ENCODE measurements around the gene PEX16. TPM values are rescaled to one million over a fixed set of nuclear protein-coding genes. Genes with fewer than 3 reads are reported as not detected.

Gene PEX16
- total and polyA plus RNA-seq, 5 donors from 2014 or later: 52.6 to 64.1 (median 61.4) TPM

DNA sequence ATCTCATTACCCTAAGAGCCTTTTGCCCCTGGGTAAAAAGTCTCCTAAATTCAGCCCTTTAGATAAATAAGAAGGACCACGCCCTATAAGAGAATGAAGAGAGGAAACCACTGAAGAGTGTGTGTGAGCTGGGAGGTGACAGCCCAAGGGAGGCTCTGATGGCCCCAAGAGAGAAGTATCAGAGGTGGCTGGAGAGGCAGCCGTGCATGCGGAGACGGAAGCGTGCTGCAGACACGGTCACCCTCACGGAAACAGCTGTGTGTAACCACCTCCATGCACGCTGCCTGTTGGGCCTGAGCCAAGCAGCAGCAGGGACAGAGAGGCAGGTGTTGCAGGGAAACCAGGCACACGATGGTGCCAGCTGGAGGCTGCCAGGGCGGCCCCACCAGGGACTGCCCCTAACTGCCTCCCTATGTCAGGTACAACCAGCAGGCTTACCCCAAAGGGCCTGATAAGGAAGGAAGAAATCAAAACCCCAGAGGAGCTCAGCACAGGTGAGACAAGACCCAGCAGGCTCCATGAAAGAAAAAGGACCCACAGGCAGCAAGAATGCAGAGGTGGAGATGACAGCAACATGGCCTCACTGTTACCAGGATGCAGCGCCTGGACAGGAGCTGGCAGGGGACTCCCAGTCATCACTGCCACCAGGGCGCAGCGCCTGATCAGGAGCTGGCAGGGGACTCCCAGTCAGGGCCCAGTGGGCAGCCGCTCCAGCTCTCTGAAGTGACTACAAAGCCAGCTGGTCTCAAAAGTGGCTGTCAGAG is 12.5 kb upstream of the PEX16 start:
- H3K4me3 ChIP-seq (ENCODE audit: low read depth, low read length): peak overlapping the region; percentile 41
- Mint-ChIP-seq H3K27ac (peak overlapping the region; percentile 87 to 97 (median 97)), H3K36me3 (peaks cover 16% of the 10 kb centered on the region), H3K4me3 (peak overlapping the region; percentile 54 to 87 (median 72)), H3K4me1 (peaks cover 6 to 44% (median 20%) of the 10 kb centered on the region in 4 donors), H3K27me3 (no peaks in the 10 kb centered on the region), H3K9me3 (no peaks in the 10 kb centered on the region)
- H3K9me3 ChIP-seq (ENCODE audit: control insufficient read depth in 2 of 2, low read length in 2 of 2): no peaks in the 10 kb centered on the region
- H3K27me3 ChIP-seq (ENCODE audit: control insufficient read depth, insufficient read depth, low read length): no peaks in the 10 kb centered on the region
- H3K27ac ChIP-seq (ENCODE audit: insufficient read depth, low read length, poor library complexity, severe bottlenecking): peak overlapping the region; percentile 70
- H3K36me3 ChIP-seq (ENCODE audit: control insufficient read depth, insufficient read depth, low read length): peaks cover 23% of the 10 kb centered on the region
- ATAC-seq (ENCODE audit: low read depth in 2 of 2) (peak; percentile 71 to 75), DNase-seq (peak in 2 of 3 donors; percentile 42 to 84)
- peaks cover 36% of the 10 kb centered on the region for H3K4me1 ChIP-seq (ENCODE audit: control insufficient read depth, insufficient read depth, low read length, poor library complexity, severe bottlenecking)

DNA sequence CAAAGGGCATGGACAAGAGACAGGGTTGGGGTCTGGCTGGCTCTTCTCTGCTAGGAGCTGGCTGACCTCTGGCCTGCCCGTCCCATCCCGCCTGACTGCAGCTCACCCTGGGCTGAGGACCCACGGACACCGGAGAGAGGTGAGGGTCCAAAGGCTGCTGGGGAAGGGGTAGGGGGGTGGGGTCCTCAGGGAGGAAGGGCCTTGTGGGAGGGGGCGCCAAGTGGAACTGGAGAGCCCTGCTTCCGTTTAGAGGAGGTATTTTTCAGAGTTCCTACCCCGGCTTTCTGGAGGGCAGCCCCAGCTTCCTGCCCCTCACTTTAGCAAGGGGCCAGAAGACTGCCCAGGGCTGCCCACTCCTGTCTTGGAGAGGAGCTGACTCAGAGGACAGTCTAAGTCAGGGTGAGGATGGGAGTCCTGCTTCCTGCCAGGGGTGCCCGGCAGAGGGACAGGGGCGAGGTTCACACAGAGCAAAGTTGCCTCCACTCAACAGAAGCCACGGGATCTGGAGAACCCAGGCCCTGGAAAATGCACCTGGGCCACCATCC is 11.9 kb upstream of the PEX16 start:
- Mint-ChIP-seq H3K36me3 (peaks cover 14% of the 10 kb centered on the region), H3K4me3 (peak overlapping the region; percentile 52 to 87 (median 72)), H3K4me1 (peaks cover 6 to 49% (median 21%) of the 10 kb centered on the region in 4 donors), H3K9me3 (no peaks in the 10 kb centered on the region), H3K27me3 (peaks cover 4% of the 10 kb centered on the region), H3K27ac (peak overlapping the region; percentile 87 to 97 (median 97))
- Histone ChIP-seq H3K36me3 (ENCODE audit: control insufficient read depth, insufficient read depth, low read length) (peaks cover 16% of the 10 kb centered on the region), H3K27me3 (ENCODE audit: control insufficient read depth, insufficient read depth, low read length) (no peaks in the 10 kb centered on the region), H3K9me3 (ENCODE audit: control insufficient read depth in 2 of 2, low read length in 2 of 2) (no peaks in the 10 kb centered on the region), H3K27ac (ENCODE audit: insufficient read depth, low read length, poor library complexity, severe bottlenecking) (peak overlapping the region; percentile 70), H3K4me1 (ENCODE audit: control insufficient read depth, insufficient read depth, low read length, poor library complexity, severe bottlenecking) (peaks cover 36% of the 10 kb centered on the region), H3K4me3 (ENCODE audit: low read depth, low read length) (peak overlapping the region; percentile 41)
- ATAC-seq (ENCODE audit: low read depth in 2 of 2): peak in 1 of 2 donors; percentile 13
- DNase-seq: no peak

DNA sequence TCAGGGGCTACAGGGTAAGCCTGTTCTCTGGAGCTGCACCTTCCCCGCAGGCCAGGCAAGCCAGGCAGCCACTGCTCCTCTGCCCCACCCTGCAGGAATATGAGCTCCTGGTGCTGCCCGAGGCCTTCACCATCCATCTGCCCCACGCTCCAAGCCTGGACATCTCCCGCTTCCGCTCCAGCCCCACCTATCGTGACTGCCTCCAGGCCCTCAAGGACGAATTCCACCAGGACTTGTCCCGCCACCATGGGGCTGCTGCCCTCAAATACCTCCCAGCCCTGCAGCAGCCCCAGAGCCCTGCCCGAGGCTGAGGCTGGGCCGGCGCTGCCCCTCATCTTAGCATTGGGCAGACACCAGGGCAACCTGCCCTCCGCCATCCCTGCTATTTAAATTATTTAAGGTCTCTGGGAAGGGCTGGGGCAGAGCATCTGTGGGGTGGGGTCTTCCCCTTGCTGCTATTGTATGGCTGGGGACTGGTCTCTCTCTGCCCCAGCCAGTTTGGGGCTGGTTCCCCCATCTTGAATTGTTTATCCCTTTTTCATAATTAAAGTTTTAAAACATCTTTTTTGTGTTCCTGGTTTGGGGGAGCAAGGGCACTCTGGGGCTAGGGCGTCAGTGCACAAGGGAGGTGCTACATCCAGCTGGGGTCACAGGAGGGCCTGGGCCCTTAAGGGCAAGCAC is 11.0 kb upstream of the PEX16 start:
- Mint-ChIP-seq H3K36me3 (peaks cover 15% of the 10 kb centered on the region), H3K4me3 (peak overlapping the region in 3 of 4 donors; percentile 35 to 58 (median 38)), H3K27me3 (peaks cover 11% of the 10 kb centered on the region), H3K4me1 (peaks cover 6 to 55% (median 25%) of the 10 kb centered on the region in 4 donors), H3K27ac (peak overlapping the region; percentile 20 to 85 (median 77)), H3K9me3 (no peaks in the 10 kb centered on the region)
- H3K27ac ChIP-seq (ENCODE audit: insufficient read depth, low read length, poor library complexity, severe bottlenecking): peak overlapping the region; percentile 70
- H3K4me1 ChIP-seq (ENCODE audit: control insufficient read depth, insufficient read depth, low read length, poor library complexity, severe bottlenecking): peaks cover 36% of the 10 kb centered on the region
- H3K36me3 ChIP-seq (ENCODE audit: control insufficient read depth, insufficient read depth, low read length): peaks cover 7% of the 10 kb centered on the region
- no peaks in the 10 kb centered on the region for H3K9me3 ChIP-seq (ENCODE audit: control insufficient read depth in 2 of 2, low read length in 2 of 2)
- ATAC-seq (ENCODE audit: low read depth in 2 of 2) (no peak), DNase-seq (no peak)
- no peaks in the 10 kb centered on the region for H3K27me3 ChIP-seq (ENCODE audit: control insufficient read depth, insufficient read depth, low read length)
- H3K4me3 ChIP-seq (ENCODE audit: low read depth, low read length): no peak overlapping the region

DNA sequence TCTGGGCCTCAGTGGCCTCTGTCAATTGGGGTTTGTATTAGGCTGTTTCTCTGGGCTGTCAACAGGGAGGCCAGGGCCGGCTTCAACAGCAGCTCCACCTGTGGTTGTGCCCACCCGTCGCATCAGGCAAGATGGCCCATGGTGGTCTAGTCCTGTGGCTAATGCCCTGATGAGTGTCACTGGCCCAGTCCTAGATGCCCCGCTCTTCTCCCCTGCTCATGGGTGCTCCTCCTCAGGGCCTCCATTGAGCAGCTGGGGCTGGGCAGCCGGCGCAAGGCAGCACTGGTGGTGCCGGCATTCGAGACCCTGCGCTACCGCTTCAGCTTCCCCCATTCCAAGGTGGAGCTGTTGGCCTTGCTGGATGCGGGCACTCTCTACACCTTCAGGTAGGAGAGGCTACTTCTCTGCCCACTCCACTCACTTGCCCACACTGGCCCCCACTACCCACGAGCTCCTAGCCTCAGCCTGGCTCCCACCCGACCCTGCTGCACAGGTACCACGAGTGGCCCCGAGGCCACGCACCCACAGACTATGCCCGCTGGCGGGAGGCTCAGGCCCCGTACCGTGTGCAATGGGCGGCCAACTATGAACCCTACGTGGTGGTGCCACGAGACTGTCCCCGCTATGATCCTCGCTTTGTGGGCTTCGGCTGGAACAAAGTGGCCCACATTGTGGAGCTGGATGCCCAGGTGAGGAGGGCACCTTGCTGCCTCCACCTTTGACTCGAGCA is 10.2 kb upstream of the PEX16 start:
- Mint-ChIP-seq H3K36me3 (peaks cover 14% of the 10 kb centered on the region), H3K4me1 (peaks cover 6 to 60% (median 25%) of the 10 kb centered on the region in 4 donors), H3K27me3 (peaks cover 15% of the 10 kb centered on the region), H3K4me3 (peak overlapping the region in 2 of 4 donors; percentile 11 to 38), H3K27ac (peak overlapping the region in 1 of 3 donors; percentile 52), H3K9me3 (no peaks in the 10 kb centered on the region)
- no peak overlapping the region for H3K4me3 ChIP-seq (ENCODE audit: low read depth, low read length)
- H3K36me3 ChIP-seq (ENCODE audit: control insufficient read depth, insufficient read depth, low read length): peaks cover under 1% of the 10 kb centered on the region
- peaks cover 42% of the 10 kb centered on the region for H3K4me1 ChIP-seq (ENCODE audit: control insufficient read depth, insufficient read depth, low read length, poor library complexity, severe bottlenecking)
- H3K27me3 ChIP-seq (ENCODE audit: control insufficient read depth, insufficient read depth, low read length): no peaks in the 10 kb centered on the region
- DNase-seq (no peak), ATAC-seq (ENCODE audit: low read depth in 2 of 2) (no peak)
- no peaks in the 10 kb centered on the region for H3K9me3 ChIP-seq (ENCODE audit: control insufficient read depth in 2 of 2, low read length in 2 of 2)
- no peak overlapping the region for H3K27ac ChIP-seq (ENCODE audit: insufficient read depth, low read length, poor library complexity, severe bottlenecking)

DNA sequence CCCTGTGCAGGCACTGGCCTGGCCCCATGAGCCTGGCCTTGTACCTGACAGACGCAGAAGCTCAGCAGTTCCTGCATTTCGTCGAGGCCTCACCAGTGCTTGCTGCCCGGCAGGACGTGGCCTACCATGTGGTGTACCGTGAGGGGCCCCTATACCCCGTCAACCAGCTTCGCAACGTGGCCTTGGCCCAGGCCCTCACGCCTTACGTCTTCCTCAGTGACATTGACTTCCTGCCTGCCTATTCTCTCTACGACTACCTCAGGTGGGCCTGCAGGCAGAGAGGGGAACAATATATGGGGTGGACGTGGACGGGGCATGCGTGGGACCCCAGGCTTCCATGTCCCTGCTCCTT is 9.6 kb upstream of the PEX16 start:
- Mint-ChIP-seq H3K4me3 (peak overlapping the region in 1 of 4 donors; percentile 11), H3K27me3 (peaks cover 15% of the 10 kb centered on the region), H3K9me3 (no peaks in the 10 kb centered on the region), H3K36me3 (peaks cover 9% of the 10 kb centered on the region), H3K4me1 (peaks cover 6 to 60% (median 25%) of the 10 kb centered on the region in 4 donors), H3K27ac (no peak overlapping the region)
- Histone ChIP-seq H3K4me3 (ENCODE audit: low read depth, low read length) (no peak overlapping the region), H3K36me3 (ENCODE audit: control insufficient read depth, insufficient read depth, low read length) (no peaks in the 10 kb centered on the region), H3K27ac (ENCODE audit: insufficient read depth, low read length, poor library complexity, severe bottlenecking) (no peak overlapping the region), H3K27me3 (ENCODE audit: control insufficient read depth, insufficient read depth, low read length) (no peaks in the 10 kb centered on the region), H3K9me3 (ENCODE audit: control insufficient read depth in 2 of 2, low read length in 2 of 2) (no peaks in the 10 kb centered on the region), H3K4me1 (ENCODE audit: control insufficient read depth, insufficient read depth, low read length, poor library complexity, severe bottlenecking) (peaks cover 47% of the 10 kb centered on the region)
- ATAC-seq (ENCODE audit: low read depth in 2 of 2) (no peak), DNase-seq (no peak)

DNA sequence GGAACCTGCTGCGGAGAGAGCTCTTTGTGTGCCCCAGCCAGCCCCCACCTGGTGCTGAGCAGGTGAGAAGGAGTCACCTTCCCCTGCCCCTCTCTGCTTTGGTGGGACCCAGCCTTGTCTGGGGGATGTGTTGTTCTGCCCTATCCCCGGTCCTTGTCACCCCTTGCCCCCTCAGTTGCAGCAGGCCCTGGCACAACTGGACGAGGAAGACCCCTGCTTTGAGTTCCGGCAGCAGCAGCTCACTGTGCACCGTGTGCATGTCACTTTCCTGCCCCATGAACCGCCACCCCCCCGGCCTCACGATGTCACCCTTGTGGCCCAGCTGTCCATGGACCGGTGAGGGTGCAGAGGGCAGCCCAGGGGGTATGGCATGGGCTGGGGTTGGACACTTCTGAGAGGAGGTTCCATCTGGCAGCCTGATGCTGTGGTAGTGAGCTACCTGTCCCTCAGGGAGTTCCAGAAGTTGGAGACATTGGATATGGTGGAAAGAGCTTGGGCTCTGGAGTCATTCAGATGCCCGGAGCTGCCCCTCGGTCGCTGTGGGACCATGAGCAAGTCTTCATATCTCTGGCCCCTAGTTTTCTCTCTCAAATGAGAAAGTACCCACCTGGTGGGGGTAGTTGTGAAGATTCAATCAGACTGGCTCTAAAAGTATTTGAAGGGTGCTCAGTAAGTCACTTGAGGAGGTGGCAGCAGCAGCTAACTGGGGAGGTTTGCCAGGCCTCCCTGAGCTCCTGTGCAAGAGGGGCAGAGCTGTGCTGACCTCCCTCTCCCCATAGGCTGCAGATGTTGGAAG is 9.1 kb upstream of the PEX16 start:
- no peaks in the 10 kb centered on the region for H3K36me3 ChIP-seq (ENCODE audit: control insufficient read depth, insufficient read depth, low read length)
- H3K27me3 ChIP-seq (ENCODE audit: control insufficient read depth, insufficient read depth, low read length): no peaks in the 10 kb centered on the region
- Mint-ChIP-seq H3K9me3 (no peaks in the 10 kb centered on the region), H3K4me3 (peak overlapping the region in 1 of 4 donors; percentile 11), H3K27ac (no peak overlapping the region), H3K36me3 (peaks cover 8% of the 10 kb centered on the region), H3K4me1 (peaks cover 6 to 56% (median 24%) of the 10 kb centered on the region in 4 donors), H3K27me3 (peaks cover 15% of the 10 kb centered on the region)
- H3K9me3 ChIP-seq (ENCODE audit: control insufficient read depth in 2 of 2, low read length in 2 of 2): no peaks in the 10 kb centered on the region
- DNase-seq: no peak
- no peak overlapping the region for H3K27ac ChIP-seq (ENCODE audit: insufficient read depth, low read length, poor library complexity, severe bottlenecking)
- no peak for ATAC-seq (ENCODE audit: low read depth in 2 of 2)
- no peak overlapping the region for H3K4me3 ChIP-seq (ENCODE audit: low read depth, low read length)
- peaks cover 52% of the 10 kb centered on the region for H3K4me1 ChIP-seq (ENCODE audit: control insufficient read depth, insufficient read depth, low read length, poor library complexity, severe bottlenecking)

DNA sequence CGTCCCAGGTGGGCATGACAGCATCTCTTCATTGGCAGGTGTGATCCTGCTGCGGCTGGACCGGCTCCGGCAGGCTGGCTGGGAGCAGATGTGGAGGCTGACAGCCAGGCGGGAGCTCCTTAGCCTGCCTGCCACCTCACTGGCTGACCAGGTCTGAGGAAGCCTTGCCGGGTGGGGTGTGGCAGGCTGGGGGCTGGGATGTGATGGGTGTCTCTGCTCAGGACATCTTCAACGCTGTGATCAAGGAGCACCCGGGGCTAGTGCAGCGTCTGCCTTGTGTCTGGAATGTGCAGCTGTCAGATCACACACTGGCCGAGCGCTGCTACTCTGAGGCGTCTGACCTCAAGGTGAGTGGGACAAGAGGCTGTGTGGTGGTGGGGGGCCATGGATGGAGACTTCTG is 8.3 kb upstream of the PEX16 start:
- no peak overlapping the region for H3K27ac Mint-ChIP-seq
- peaks cover 20% of the 10 kb centered on the region for H3K27me3 Mint-ChIP-seq
- H3K36me3 Mint-ChIP-seq: peaks cover 8% of the 10 kb centered on the region
- DNase-seq: no peak
- H3K27me3 ChIP-seq (ENCODE audit: control insufficient read depth, insufficient read depth, low read length): no peaks in the 10 kb centered on the region
- no peaks in the 10 kb centered on the region for H3K36me3 ChIP-seq (ENCODE audit: control insufficient read depth, insufficient read depth, low read length)
- no peak overlapping the region for H3K4me3 ChIP-seq (ENCODE audit: low read depth, low read length)
- H3K9me3 Mint-ChIP-seq: peaks cover 0 to 2% (median 0%) of the 10 kb centered on the region in 7 donors
- ATAC-seq (ENCODE audit: low read depth in 2 of 2): no peak
- peaks cover 46% of the 10 kb centered on the region for H3K4me1 ChIP-seq (ENCODE audit: control insufficient read depth, insufficient read depth, low read length, poor library complexity, severe bottlenecking)
- H3K27ac ChIP-seq (ENCODE audit: insufficient read depth, low read length, poor library complexity, severe bottlenecking): no peak overlapping the region
- peak overlapping the region in 2 of 4 donors; percentile 51 to 52 for H3K4me3 Mint-ChIP-seq
- no peaks in the 10 kb centered on the region for H3K9me3 ChIP-seq (ENCODE audit: control insufficient read depth in 2 of 2, low read length in 2 of 2)
- H3K4me1 Mint-ChIP-seq: peaks cover 6 to 55% (median 23%) of the 10 kb centered on the region in 4 donors

Data from CD4-positive, CD25-positive, alpha-beta regulatory T cell (primary cell).